Lower leg skin (tissue), 4 donors: ENCODE results near the gene ARL14. TPM values are rescaled to one million over a fixed set of nuclear protein-coding genes. Genes with fewer than 3 reads are reported as not detected.

Source experiments
- DNase-seq, 2 donors: peaks; one replicate each; pipeline ENCODE4 v3.0.0-alpha.2; 2019; ENCODE audit warnings: low spot score in 2 of 2
- H3K4me3 ChIP-seq: fragments of 200-600 bp; sonication (generic); 2 replicates; pipeline ENCODE4 v1.5.1; 2017; ENCODE audit warnings: mild to moderate bottlenecking, low read depth; ENCODE audit not compliant: poor library complexity, severe bottlenecking
- POLR2A ChIP-seq, 2 donors: fragments of 450-650 bp; IDR thresholded peaks; one replicate each; pipeline ENCODE4 v1.6.1; 2016 to 2017; ENCODE audit warnings: antibody characterized with exemption in 2 of 2, mild to moderate bottlenecking in 1 of 2, moderate library complexity in 1 of 2
- WGBS, 2 donors: methylation state at CpG; one replicate each; pipeline ENCODE4 v1.1.5; 2018; 5-methylcytosine and 5-hydroxymethylcytosine counted together
- intact Hi-C: fragments of 100-400 bp; cut with DNase I; formaldehyde crosslinking; loops from one replicate; pipeline ENCODE4 v1.15.0; 2023; ENCODE audit warnings: low total_unique reads
- total RNA-seq, 4 donors: library from RNA; depleted of rRNA; stranded (reverse); fragments of >200 nt; gene quantifications; one replicate each; pipeline ENCODE4 v1.1.0, GENCODE V29; 2016
- TF ChIP-seq, protein P1 (sequence below), 3 donors: fragments of 450-650 bp; IDR thresholded peaks; one replicate each; pipeline ENCODE4 v1.5.1; 2016; ENCODE audit warnings: antibody characterized with exemption in 3 of 3, mild to moderate bottlenecking in 3 of 3, moderate library complexity in 2 of 3

The ARL14 gene
- total RNA-seq, 4 donors from 2014 or later, result 0.49 TPM; not detected in 3

DNA sequence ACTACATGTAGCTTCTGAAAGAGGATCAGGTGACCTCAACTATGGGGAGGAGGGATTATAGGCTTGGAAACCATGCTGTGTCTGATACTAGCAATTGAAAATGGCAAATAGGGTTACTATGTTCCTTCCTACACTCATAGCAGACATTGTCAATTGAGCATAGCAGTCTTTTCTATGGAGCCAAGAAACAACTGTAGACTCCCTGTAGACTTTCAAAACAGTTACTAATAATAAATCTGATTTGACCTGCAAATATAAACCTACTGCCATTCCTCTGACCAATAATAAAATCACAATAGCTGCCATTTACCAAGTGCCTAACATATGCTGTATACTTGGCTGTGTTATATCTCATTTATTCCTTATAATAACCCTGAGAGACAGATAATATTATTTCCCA, 8.5 kb upstream of the ARL14 start:
- no peak overlapping the region for H3K4me3 ChIP-seq
- intact Hi-C loops, result no loop called here
- no peak for DNase-seq
- no peak for TF ChIP-seq POLR2A (IDR thresholded peaks at IDR 0.05)
- TF ChIP-seq, protein P1, sequence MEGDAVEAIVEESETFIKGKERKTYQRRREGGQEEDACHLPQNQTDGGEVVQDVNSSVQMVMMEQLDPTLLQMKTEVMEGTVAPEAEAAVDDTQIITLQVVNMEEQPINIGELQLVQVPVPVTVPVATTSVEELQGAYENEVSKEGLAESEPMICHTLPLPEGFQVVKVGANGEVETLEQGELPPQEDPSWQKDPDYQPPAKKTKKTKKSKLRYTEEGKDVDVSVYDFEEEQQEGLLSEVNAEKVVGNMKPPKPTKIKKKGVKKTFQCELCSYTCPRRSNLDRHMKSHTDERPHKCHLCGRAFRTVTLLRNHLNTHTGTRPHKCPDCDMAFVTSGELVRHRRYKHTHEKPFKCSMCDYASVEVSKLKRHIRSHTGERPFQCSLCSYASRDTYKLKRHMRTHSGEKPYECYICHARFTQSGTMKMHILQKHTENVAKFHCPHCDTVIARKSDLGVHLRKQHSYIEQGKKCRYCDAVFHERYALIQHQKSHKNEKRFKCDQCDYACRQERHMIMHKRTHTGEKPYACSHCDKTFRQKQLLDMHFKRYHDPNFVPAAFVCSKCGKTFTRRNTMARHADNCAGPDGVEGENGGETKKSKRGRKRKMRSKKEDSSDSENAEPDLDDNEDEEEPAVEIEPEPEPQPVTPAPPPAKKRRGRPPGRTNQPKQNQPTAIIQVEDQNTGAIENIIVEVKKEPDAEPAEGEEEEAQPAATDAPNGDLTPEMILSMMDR (IDR thresholded peaks at IDR 0.05), result no peak

DNA sequence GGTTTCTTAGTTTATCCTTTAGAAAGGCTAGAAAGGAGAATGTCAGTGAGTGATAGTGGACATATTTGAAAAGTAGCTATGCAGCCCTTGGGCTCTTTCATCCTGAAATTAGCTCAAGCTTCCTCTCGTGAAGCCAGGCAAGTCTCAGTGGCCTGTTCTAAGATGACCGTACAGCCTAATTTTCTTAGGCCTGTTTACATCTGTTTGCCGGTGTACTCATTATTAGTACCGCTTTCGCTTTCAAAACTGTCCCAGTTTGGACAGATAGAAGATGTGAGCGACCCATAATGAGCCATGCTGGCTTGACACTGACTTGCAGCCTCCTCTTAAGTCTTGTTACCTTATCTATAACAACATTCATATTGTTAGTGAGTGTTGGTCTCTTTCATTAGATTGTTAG, 5.7 kb upstream of the ARL14 start:
- no peak for DNase-seq
- WGBS, 2 donors, result 86 to 90% methylated on average over 6 of the region's 6 CpGs
- H3K4me3 ChIP-seq, result no peak overlapping the region
- intact Hi-C loops, result no loop called here
- TF ChIP-seq, protein P1 (IDR thresholded peaks at IDR 0.05), result no peak
- TF ChIP-seq POLR2A (IDR thresholded peaks at IDR 0.05), result no peak

DNA sequence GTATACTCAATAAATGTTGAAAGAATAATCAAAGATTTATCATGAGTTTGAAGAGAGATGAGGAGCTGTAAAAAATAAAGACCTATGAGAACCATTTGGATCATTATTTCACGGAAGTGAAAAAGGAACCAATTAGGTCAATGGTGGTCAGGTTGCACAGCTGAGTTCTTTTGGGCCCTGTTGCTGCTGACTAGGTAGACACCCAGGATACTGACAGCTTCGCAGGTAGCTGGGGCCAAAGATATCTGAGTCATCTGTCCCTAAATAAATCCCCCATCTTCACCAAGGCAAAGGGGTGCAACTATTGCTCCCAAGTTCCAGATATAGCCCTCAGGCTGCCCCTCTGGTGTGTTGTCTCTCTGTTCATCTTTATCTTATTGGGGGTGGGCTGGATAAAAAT, 5.0 kb upstream of the ARL14 start:
- intact Hi-C loops, result no loop called here

DNA sequence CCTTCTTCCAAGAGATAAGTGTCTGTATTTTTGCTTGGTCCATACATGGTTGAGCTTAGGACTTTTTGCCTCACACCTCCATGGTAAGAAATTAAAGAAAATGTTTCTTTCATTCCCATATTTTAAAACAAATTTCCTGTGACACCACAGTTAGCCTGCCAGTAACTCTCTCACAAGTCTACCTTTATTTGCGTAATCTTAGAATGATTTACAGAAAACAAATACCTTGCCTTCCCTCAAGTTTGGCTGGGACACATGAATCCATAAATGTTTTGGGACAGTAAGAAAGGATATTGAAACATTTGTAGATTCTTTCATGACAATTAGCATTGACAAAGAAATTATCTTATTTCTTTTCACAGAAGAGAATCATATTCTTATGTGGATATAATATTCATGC, 3.8 kb upstream of the ARL14 start:
- H3K4me3 ChIP-seq, result no peak overlapping the region
- TF ChIP-seq, protein P1 (IDR thresholded peaks at IDR 0.05), result no peak
- no peak for TF ChIP-seq POLR2A (IDR thresholded peaks at IDR 0.05)
- intact Hi-C loops, result no loop called here
- WGBS, 2 donors, result 97 to 100% methylated on average over 1 of the region's 1 CpG
- no peak for DNase-seq

More for the DNA sequence above, 5.0 kb upstream of the ARL14 start:
- no peak for TF ChIP-seq POLR2A (IDR thresholded peaks at IDR 0.05)
- TF ChIP-seq, protein P1 (IDR thresholded peaks at IDR 0.05), result no peak
- WGBS, 2 donors, result 79 to 91% methylated on average over 2 of the region's 2 CpGs
- no peak overlapping the region for H3K4me3 ChIP-seq
- DNase-seq, result no peak

DNA sequence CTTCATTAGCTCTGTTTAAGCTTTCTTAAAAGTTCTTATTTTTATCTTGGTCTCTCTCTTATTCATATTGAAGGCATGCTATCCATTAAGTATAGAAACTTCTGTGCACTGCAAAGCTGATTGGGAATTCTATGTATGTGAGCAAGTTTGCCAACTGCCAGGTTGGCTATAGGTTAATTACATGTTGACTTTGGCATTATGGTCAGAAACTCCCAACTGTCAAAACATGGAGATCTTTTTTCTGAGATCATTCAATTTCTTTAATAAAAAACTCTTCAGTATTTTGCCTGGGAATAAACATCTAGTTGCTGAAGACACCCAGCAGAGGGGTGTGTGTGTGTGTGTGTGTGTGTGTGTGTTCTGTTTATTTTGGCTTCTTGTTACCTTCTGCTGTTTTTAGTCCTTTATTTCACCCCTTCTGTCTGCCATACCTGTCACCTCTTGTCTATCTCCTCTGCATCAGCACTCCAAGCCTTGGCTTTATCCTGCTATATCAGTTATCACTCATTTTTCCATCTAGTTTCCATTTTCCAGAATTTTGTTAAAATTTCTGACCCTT, 1.3 kb upstream of the ARL14 start:
- H3K4me3 ChIP-seq, result no peak overlapping the region
- no peak for DNase-seq
- intact Hi-C loops, result no loop called here
- no peak for TF ChIP-seq POLR2A (IDR thresholded peaks at IDR 0.05)
- TF ChIP-seq, protein P1 (IDR thresholded peaks at IDR 0.05), result no peak

DNA sequence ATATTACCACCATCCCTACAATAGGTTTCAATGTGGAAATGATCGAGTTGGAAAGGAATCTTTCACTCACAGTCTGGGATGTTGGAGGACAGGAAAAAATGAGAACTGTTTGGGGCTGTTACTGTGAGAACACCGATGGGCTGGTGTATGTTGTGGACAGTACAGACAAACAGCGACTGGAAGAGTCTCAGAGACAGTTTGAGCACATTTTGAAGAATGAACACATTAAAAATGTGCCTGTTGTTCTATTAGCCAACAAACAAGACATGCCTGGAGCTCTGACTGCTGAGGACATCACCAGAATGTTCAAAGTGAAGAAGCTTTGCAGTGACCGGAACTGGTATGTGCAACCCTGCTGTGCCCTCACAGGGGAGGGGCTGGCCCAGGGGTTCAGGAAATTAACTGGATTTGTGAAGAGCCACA, 510 bp downstream of the ARL14 start:
- DNase-seq, result no peak
- TF ChIP-seq, protein P1 (IDR thresholded peaks at IDR 0.05), result no peak
- no peak for TF ChIP-seq POLR2A (IDR thresholded peaks at IDR 0.05)
- H3K4me3 ChIP-seq, result no peak overlapping the region
- 60 to 72% methylated on average over 4 of the region's 4 CpGs for WGBS, 2 donors
- intact Hi-C loops, result no loop called here
